Stomach (tissue), 4 donors: Measurements from ENCODE around the gene PIGX.

ENCODE experiments used
- EP300 ChIP-seq: sonication (generic); formaldehyde crosslinking; IDR thresholded peaks from one replicate; pipeline ENCODE4 v1.6.1; 2017; ENCODE audit warnings: antibody characterized with exemption
- POLR2A ChIP-seq, 4 donors: fragments of 450-650 bp; IDR thresholded peaks; one replicate each; pipeline ENCODE4 v1.6.1; 2016; ENCODE audit warnings: antibody characterized with exemption in 4 of 4, control low read depth in 2 of 4, mild to moderate bottlenecking in 1 of 4, moderate library complexity in 1 of 4
- TF ChIP-seq, protein P1 (sequence below), 7 experiments: fragments of 450-650 bp in 4 of 7; fragments of 200-600 bp in 3 of 7; sonication (generic) in 3 of 7; IDR thresholded peaks; one replicate each; pipeline ENCODE4 v1.5.1; 2016 to 2019; ENCODE audit warnings: antibody characterized with exemption in 7 of 7, control low read depth in 2 of 7, mild to moderate bottlenecking in 1 of 7

DNA sequence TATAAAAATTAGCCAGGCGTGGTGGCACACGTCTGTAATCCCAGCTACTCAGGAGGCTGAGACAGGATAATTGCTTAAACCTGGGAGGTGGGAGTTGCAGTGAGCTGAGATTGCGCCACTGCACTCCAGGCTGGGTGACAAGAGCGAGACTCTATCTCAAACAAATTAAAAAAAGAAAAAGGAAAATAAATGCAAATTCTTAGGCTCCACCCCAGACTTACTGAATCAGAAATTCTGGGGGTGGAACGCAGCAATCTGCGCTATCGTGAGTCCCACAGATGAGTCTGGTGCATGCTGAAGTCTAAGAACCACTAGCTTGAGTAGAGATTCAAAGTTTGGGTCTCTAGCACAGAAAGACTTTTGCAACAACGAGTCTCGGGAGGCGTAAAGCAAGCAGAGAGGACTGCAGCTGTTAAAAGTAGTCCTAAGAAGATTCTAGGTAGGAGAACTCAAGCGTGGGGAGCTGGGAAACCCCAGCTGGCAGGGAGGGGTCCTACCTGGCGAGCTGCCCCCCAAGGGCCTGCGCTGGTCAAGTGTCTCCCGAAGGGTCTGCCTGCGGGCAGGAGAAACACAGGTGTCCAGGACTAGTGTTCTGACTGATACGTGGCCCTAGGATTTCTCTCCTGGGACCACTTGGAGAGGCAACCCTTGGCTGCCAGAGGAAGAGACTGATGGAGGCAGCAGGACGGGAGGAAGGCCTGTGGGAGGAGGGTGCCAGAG is 22.1 kb upstream of the PIGX start:
- TF ChIP-seq, protein P1, sequence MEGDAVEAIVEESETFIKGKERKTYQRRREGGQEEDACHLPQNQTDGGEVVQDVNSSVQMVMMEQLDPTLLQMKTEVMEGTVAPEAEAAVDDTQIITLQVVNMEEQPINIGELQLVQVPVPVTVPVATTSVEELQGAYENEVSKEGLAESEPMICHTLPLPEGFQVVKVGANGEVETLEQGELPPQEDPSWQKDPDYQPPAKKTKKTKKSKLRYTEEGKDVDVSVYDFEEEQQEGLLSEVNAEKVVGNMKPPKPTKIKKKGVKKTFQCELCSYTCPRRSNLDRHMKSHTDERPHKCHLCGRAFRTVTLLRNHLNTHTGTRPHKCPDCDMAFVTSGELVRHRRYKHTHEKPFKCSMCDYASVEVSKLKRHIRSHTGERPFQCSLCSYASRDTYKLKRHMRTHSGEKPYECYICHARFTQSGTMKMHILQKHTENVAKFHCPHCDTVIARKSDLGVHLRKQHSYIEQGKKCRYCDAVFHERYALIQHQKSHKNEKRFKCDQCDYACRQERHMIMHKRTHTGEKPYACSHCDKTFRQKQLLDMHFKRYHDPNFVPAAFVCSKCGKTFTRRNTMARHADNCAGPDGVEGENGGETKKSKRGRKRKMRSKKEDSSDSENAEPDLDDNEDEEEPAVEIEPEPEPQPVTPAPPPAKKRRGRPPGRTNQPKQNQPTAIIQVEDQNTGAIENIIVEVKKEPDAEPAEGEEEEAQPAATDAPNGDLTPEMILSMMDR (IDR thresholded peaks at IDR 0.05) = no peak
- no peak for TF ChIP-seq POLR2A (IDR thresholded peaks at IDR 0.05)
- no peak for TF ChIP-seq EP300
